HG03025 (cell line): ENCODE results near the gene CCNY.

ENCODE experiments used
- ATAC-seq: cut with Tn5 transposase; IDR thresholded peaks from one replicate; pipeline ENCODE4 v1.9.1; 2021; ENCODE audit warnings: mild to moderate bottlenecking, moderate library complexity; ENCODE audit not compliant: unreplicated experiment, low FRiP score

The CCNY gene

GRCh38 chr10:35545878-35546590 is 209.7 kb downstream of the CCNY start:
- no peak for ATAC-seq

- ATAC-seq, result no peak
Measured at GRCh38 chr10:35546824-35547225, 210.5 kb downstream of the CCNY start.

GRCh38 chr10:35552650-35553342 is 216.5 kb downstream of the CCNY start:
- ATAC-seq, result no peak

- no peak for ATAC-seq
Measured at GRCh38 chr10:35554036-35554435, 217.7 kb downstream of the CCNY start.

GRCh38 chr10:35554461-35555056 is 218.2 kb downstream of the CCNY start:
- ATAC-seq, result peak; percentile 76

GRCh38 chr10:35555962-35556930 is 219.9 kb downstream of the CCNY start:
- no peak for ATAC-seq

GRCh38 chr10:35558276-35558675 is 222.0 kb downstream of the CCNY start:
- ATAC-seq, result no peak

GRCh38 chr10:35559416-35559815 is 223.1 kb downstream of the CCNY start:
- ATAC-seq, result no peak

- ATAC-seq, result no peak
Measured at GRCh38 chr10:35561715-35562114, 225.4 kb downstream of the CCNY start.

- no peak for ATAC-seq
Measured at GRCh38 chr10:35562427-35562826, 226.1 kb downstream of the CCNY start.

GRCh38 chr10:35563261-35563891 is 227.1 kb downstream of the CCNY start:
- no peak for ATAC-seq

GRCh38 chr10:35564341-35564968 is 228.1 kb downstream of the CCNY start:
- ATAC-seq, result no peak

- ATAC-seq, result no peak
Measured at GRCh38 chr10:35565602-35566081, 229.3 kb downstream of the CCNY start.

- ATAC-seq, result no peak
Measured at GRCh38 chr10:35567951-35568350, 231.6 kb downstream of the CCNY start.

- ATAC-seq, result no peak
Measured at GRCh38 chr10:35568483-35569015, 232.2 kb downstream of the CCNY start.

GRCh38 chr10:35569111-35569707 is 232.9 kb downstream of the CCNY start:
- ATAC-seq, result no peak

GRCh38 chr10:35569836-35570235 is 233.5 kb downstream of the CCNY start:
- no peak for ATAC-seq

- ATAC-seq, result no peak
Measured at GRCh38 chr10:35570397-35570796, 234.1 kb downstream of the CCNY start.

- ATAC-seq, result no peak
Measured at GRCh38 chr10:35572583-35572982, 236.3 kb downstream of the CCNY start.
